ENCODE results near the gene CPED1.
"Not testable (repeated sequence)": the region's sequence is repeated elsewhere in the genome, so short reads cannot be mapped to it uniquely, and the experiment has no call there.

Gene CPED1

GRCh38 chr7:121071132-121071531 is 82.6 kb downstream of the CPED1 start:
- Histone ChIP-seq H3K36me3 (ENCODE audit: insufficient read depth, low read depth, low read length) (no peaks in the 10 kb centered on the region), H3K27ac (ENCODE audit: low read length) (no peak overlapping the region), H3K27me3 (ENCODE audit: insufficient read depth, low read length) (no peaks in the 10 kb centered on the region), H3K9me3 (ENCODE audit: insufficient read depth, low read depth, low read length) (no peaks in the 10 kb centered on the region), H3K4me3 (ENCODE audit: low read length) (no peak overlapping the region), H3K9ac (ENCODE audit: low read depth, low read length) (no peak overlapping the region), H3K4me1 (ENCODE audit: insufficient read depth, low read length) (no peaks in the 10 kb centered on the region)

DNA sequence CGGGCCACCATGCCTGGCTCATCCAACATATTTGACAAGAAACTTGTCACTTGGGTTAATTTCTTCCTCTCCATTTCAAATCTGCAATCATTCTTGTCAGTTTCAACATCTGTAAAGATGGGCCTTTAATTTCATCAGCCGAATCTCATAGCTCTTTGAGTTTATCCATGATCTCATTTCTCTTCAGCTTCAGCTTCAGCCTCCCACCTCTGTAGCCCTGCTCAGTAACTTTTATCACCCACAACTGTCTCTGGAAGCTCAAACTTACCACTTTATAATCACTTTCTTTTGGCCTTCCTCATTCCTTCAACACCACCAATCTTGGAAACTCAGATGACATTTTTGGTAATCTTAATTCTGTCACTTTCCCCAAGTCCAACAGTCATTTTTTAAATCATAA is 83.2 kb downstream of the CPED1 start:
- H3K27ac ChIP-seq (ENCODE audit: low read length): no peak overlapping the region
- H3K36me3 ChIP-seq (ENCODE audit: insufficient read depth, low read depth, low read length): no peaks in the 10 kb centered on the region
- no peaks in the 10 kb centered on the region for H3K4me1 ChIP-seq (ENCODE audit: insufficient read depth, low read length)
- H3K4me3 ChIP-seq (ENCODE audit: low read length): no peak overlapping the region
- no peaks in the 10 kb centered on the region for H3K9me3 ChIP-seq (ENCODE audit: insufficient read depth, low read depth, low read length)
- no peaks in the 10 kb centered on the region for H3K27me3 ChIP-seq (ENCODE audit: insufficient read depth, low read length)
- no peak overlapping the region for H3K9ac ChIP-seq (ENCODE audit: low read depth, low read length)

GRCh38 chr7:121072826-121073225 is 84.3 kb downstream of the CPED1 start:
- H3K4me1 ChIP-seq (ENCODE audit: insufficient read depth, low read length): no peaks in the 10 kb centered on the region
- H3K9me3 ChIP-seq (ENCODE audit: insufficient read depth, low read depth, low read length): no peaks in the 10 kb centered on the region
- no peaks in the 10 kb centered on the region for H3K27me3 ChIP-seq (ENCODE audit: insufficient read depth, low read length)
- H3K27ac ChIP-seq (ENCODE audit: low read length): no peak overlapping the region
- no peak overlapping the region for H3K9ac ChIP-seq (ENCODE audit: low read depth, low read length)
- no peaks in the 10 kb centered on the region for H3K36me3 ChIP-seq (ENCODE audit: insufficient read depth, low read depth, low read length)
- H3K4me3 ChIP-seq (ENCODE audit: low read length): no peak overlapping the region

DNA sequence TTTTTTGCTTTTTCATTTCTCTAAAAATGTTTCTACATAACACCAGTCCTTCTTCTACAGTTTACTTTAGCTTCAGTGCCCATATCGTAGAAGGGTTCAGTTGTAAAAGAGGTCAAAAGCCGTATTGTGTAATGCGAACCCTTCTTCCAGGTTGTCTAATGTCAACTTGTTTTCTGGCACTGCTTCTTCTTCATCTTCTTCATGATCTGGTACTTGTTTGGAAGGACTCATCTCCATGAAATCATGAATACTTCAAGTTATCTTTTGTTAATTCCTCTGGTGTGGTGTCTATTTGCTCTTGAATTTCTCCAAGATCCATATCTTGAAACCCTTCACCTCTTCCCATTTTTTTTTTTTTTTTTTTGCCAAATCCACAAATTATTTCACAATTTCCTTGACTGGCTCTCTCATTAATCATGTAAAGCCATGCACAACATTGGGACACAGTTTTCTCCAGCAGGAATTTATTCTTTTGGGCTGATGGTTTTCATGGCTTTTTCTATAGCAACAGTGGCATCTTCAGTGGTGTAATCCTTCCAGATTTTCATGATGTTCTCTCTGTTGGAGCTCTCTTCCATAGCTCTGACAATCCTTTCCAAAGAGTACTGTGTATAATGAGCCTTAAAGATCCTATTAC is 85.1 kb downstream of the CPED1 start:
- Histone ChIP-seq H3K36me3 (ENCODE audit: insufficient read depth, low read depth, low read length) (no peaks in the 10 kb centered on the region), H3K27ac (ENCODE audit: low read length) (no peak overlapping the region), H3K4me3 (ENCODE audit: low read length) (no peak overlapping the region), H3K27me3 (ENCODE audit: insufficient read depth, low read length) (no peaks in the 10 kb centered on the region), H3K9ac (ENCODE audit: low read depth, low read length) (no peak overlapping the region), H3K4me1 (ENCODE audit: insufficient read depth, low read length) (no peaks in the 10 kb centered on the region), H3K9me3 (ENCODE audit: insufficient read depth, low read depth, low read length) (no peaks in the 10 kb centered on the region)

- H3K27me3 ChIP-seq (ENCODE audit: insufficient read depth, low read length); H3K9me3 ChIP-seq (ENCODE audit: insufficient read depth, low read depth, low read length); H3K36me3 ChIP-seq (ENCODE audit: insufficient read depth, low read depth, low read length); H3K9ac ChIP-seq (ENCODE audit: low read depth, low read length); H3K4me1 ChIP-seq (ENCODE audit: insufficient read depth, low read length); H3K4me3 ChIP-seq (ENCODE audit: low read length); H3K27ac ChIP-seq (ENCODE audit: low read length): not testable (repeated sequence)
Measured at GRCh38 chr7:121075424-121075841, 86.9 kb downstream of the CPED1 start.

DNA sequence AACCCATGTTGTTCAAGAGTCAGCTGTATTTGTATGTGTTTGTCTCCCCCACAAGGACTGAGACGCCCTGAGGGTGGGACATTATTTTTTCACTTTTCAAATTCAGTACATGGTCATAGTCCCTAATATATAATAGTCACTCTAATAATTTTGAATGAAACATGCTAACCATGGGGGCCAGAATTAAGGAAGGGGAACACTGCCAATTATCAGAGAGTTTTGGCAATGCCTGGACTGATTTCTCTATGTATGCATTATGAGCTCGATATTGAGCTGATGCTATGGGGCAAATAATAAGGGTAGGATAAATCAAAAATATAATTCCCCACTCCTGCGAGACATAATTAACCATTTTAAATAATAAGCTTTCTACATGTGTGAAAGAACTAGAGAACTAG is 87.4 kb downstream of the CPED1 start:
- Histone ChIP-seq H3K27ac (ENCODE audit: low read length) (no peak overlapping the region), H3K36me3 (ENCODE audit: insufficient read depth, low read depth, low read length) (no peaks in the 10 kb centered on the region), H3K4me3 (ENCODE audit: low read length) (no peak overlapping the region)

GRCh38 chr7:121076350-121077164 is 88.0 kb downstream of the CPED1 start:
- Histone ChIP-seq H3K36me3 (ENCODE audit: insufficient read depth, low read depth, low read length) (no peaks in the 10 kb centered on the region), H3K27ac (ENCODE audit: low read length) (no peak overlapping the region), H3K27me3 (ENCODE audit: insufficient read depth, low read length) (no peaks in the 10 kb centered on the region), H3K4me1 (ENCODE audit: insufficient read depth, low read length) (no peaks in the 10 kb centered on the region), H3K9me3 (ENCODE audit: insufficient read depth, low read depth, low read length) (no peaks in the 10 kb centered on the region), H3K4me3 (ENCODE audit: low read length) (no peak overlapping the region), H3K9ac (ENCODE audit: low read depth, low read length) (no peak overlapping the region)

More for the DNA sequence above, 87.4 kb downstream of the CPED1 start:
- Histone ChIP-seq H3K27me3 (ENCODE audit: insufficient read depth, low read length) (no peaks in the 10 kb centered on the region), H3K9ac (ENCODE audit: low read depth, low read length) (no peak overlapping the region), H3K9me3 (ENCODE audit: insufficient read depth, low read depth, low read length) (no peaks in the 10 kb centered on the region), H3K4me1 (ENCODE audit: insufficient read depth, low read length) (no peaks in the 10 kb centered on the region)

DNA sequence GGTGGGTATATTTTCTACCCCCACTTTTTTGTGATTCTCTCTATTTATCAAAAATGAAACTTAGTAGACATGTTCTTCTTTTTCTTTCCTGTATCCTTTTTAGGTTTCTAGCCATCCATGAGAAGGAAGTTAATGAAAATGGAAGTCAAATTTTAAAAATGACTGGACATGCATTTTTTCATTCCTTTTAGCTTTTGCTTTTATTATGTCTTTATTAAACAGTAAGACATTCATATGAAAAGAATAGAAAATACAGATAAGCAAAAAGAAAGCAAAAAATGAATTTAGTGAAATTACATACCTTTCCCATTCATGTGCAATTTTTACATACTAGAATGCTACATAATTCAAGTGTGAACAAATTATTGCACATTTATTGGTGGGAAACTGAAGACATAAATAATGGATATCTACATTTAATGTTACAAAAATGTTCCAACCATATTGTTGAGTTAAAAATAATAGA is 88.7 kb downstream of the CPED1 start:
- no peaks in the 10 kb centered on the region for H3K4me1 ChIP-seq (ENCODE audit: insufficient read depth, low read length)
- no peaks in the 10 kb centered on the region for H3K36me3 ChIP-seq (ENCODE audit: insufficient read depth, low read depth, low read length)
- H3K27me3 ChIP-seq (ENCODE audit: insufficient read depth, low read length): no peaks in the 10 kb centered on the region
- H3K4me3 ChIP-seq (ENCODE audit: low read length): no peak overlapping the region
- H3K27ac ChIP-seq (ENCODE audit: low read length): no peak overlapping the region
- no peaks in the 10 kb centered on the region for H3K9me3 ChIP-seq (ENCODE audit: insufficient read depth, low read depth, low read length)
- no peak overlapping the region for H3K9ac ChIP-seq (ENCODE audit: low read depth, low read length)

DNA sequence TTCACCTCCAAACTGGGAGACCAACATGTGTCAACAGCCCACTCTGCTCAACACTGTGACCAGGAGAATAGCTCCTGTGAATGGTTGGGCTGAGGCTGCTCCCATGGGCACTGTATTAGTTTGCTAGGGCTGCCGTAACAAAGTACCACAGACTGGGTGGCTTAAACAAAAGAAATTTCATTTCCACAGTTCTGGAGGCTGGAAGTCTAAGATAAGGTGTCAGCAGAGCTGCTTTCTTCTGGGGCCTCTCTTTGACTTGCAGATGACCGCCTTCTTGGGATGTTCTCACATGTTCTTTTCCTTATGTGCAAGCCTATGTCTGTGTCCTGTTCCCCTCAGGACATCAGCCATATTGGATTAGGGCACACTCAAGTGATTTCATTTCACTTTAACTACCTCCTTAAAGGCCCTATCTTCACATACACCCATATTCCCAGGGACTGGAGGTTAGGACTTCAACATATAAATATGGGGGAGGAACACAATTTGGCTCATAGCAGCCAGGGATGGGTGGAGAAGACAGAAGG is 90.3 kb downstream of the CPED1 start:
- Histone ChIP-seq H3K4me3 (ENCODE audit: low read length) (no peak overlapping the region), H3K9ac (ENCODE audit: low read depth, low read length) (no peak overlapping the region), H3K27ac (ENCODE audit: low read length) (no peak overlapping the region), H3K27me3 (ENCODE audit: insufficient read depth, low read length) (no peaks in the 10 kb centered on the region), H3K36me3 (ENCODE audit: insufficient read depth, low read depth, low read length) (no peaks in the 10 kb centered on the region), H3K9me3 (ENCODE audit: insufficient read depth, low read depth, low read length) (no peaks in the 10 kb centered on the region), H3K4me1 (ENCODE audit: insufficient read depth, low read length) (no peaks in the 10 kb centered on the region)

GRCh38 chr7:121079425-121080169 is 91.1 kb downstream of the CPED1 start:
- H3K4me1 ChIP-seq (ENCODE audit: insufficient read depth, low read length): no peaks in the 10 kb centered on the region; the same call in 1 of the 2 replicates

GRCh38 chr7:121080257-121080912 is 91.9 kb downstream of the CPED1 start:
- H3K36me3 ChIP-seq (ENCODE audit: insufficient read depth, low read depth, low read length): no peaks in the 10 kb centered on the region
- no peak overlapping the region for H3K9ac ChIP-seq (ENCODE audit: low read depth, low read length)
- H3K27ac ChIP-seq (ENCODE audit: low read length): no peak overlapping the region
- no peak overlapping the region for H3K4me3 ChIP-seq (ENCODE audit: low read length)
- H3K9me3 ChIP-seq (ENCODE audit: insufficient read depth, low read depth, low read length): no peaks in the 10 kb centered on the region
- no peaks in the 10 kb centered on the region for H3K27me3 ChIP-seq (ENCODE audit: insufficient read depth, low read length)
- no peaks in the 10 kb centered on the region; the same call in 1 of the 2 replicates for H3K4me1 ChIP-seq (ENCODE audit: insufficient read depth, low read length)

More at GRCh38 chr7:121079425-121080169, 91.1 kb downstream of the CPED1 start:
- no peaks in the 10 kb centered on the region for H3K9me3 ChIP-seq (ENCODE audit: insufficient read depth, low read depth, low read length)
- no peaks in the 10 kb centered on the region for H3K36me3 ChIP-seq (ENCODE audit: insufficient read depth, low read depth, low read length)
- H3K9ac ChIP-seq (ENCODE audit: low read depth, low read length): no peak overlapping the region
- no peaks in the 10 kb centered on the region for H3K27me3 ChIP-seq (ENCODE audit: insufficient read depth, low read length)
- no peak overlapping the region for H3K27ac ChIP-seq (ENCODE audit: low read length)
- no peak overlapping the region for H3K4me3 ChIP-seq (ENCODE audit: low read length)
